Kidney epithelial cell (primary cell): ENCODE data around the gene SNX25. TPM values are rescaled to one million over a fixed set of nuclear protein-coding genes. Genes with fewer than 3 reads are reported as not detected.

Experiments
- DNase-seq: peaks from one replicate; pipeline ENCODE4 v3.0.0-alpha.2; 2010; ENCODE audit warnings: low read depth
- H3K27me3 ChIP-seq: 2 replicates; pipeline ENCODE4 v1.6.0; 2011; ENCODE audit warnings: low read length; ENCODE audit not compliant: control insufficient read depth, insufficient read depth
- H3K36me3 ChIP-seq: 2 replicates; pipeline ENCODE4 v1.5.1; 2011; ENCODE audit warnings: low read length; ENCODE audit not compliant: control insufficient read depth, insufficient read depth
- H3K4me3 ChIP-seq: 2 replicates; pipeline ENCODE4 v1.5.1; 2011; ENCODE audit warnings: low read depth, mild to moderate bottlenecking, control low read depth, low read length
- CTCF ChIP-seq: IDR thresholded peaks from 2 replicates; pipeline ENCODE4 v1.5.1; 2011; ENCODE audit warnings: mild to moderate bottlenecking, moderate library complexity, low read length, control low read depth, inconsistent platforms; ENCODE audit not compliant: insufficient read depth, poor library complexity, severe bottlenecking
- total RNA-seq: library from RNA; depleted of rRNA; stranded (reverse); fragments of >200 nt; gene quantifications from 2 replicates; pipeline ENCODE4 v1.2.3, GENCODE V29; 2015

The SNX25 gene
- total RNA-seq, 1 donor from 2014 or later: 15.5 TPM

- Histone ChIP-seq H3K4me3 (no peak overlapping the region), H3K27me3 (no peaks in the 10 kb centered on the region), H3K36me3 (no peaks in the 10 kb centered on the region)
- no peak for DNase-seq
- no peak for TF ChIP-seq CTCF
Observed at GRCh38 chr4:185344743-185345538, 135.5 kb downstream of the SNX25 start.

GRCh38 chr4:185346975-185347601, 137.7 kb downstream of the SNX25 start:
- TF ChIP-seq CTCF: no peak
- Histone ChIP-seq H3K36me3 (no peaks in the 10 kb centered on the region), H3K4me3 (no peak overlapping the region), H3K27me3 (no peaks in the 10 kb centered on the region)
- no peak for DNase-seq

GRCh38 chr4:185351691-185352090, 142.3 kb downstream of the SNX25 start:
- H3K4me3 ChIP-seq: no peak overlapping the region
- H3K27me3 ChIP-seq: no peaks in the 10 kb centered on the region
- no peaks in the 10 kb centered on the region for H3K36me3 ChIP-seq
- DNase-seq: no peak
- TF ChIP-seq CTCF: no peak

- H3K36me3 ChIP-seq: no peaks in the 10 kb centered on the region
- no peaks in the 10 kb centered on the region for H3K27me3 ChIP-seq
- no peak overlapping the region for H3K4me3 ChIP-seq
- no peak for DNase-seq
- TF ChIP-seq CTCF: no peak
Observed at GRCh38 chr4:185352202-185352601, 142.8 kb downstream of the SNX25 start.

GRCh38 chr4:185352741-185353140, 143.3 kb downstream of the SNX25 start:
- no peak for TF ChIP-seq CTCF
- no peaks in the 10 kb centered on the region for H3K27me3 ChIP-seq
- H3K36me3 ChIP-seq: no peaks in the 10 kb centered on the region
- H3K4me3 ChIP-seq: no peak overlapping the region
- no peak for DNase-seq
